ENCODE results near the gene VSIR.

Gene VSIR

GRCh38 chr10:71707240-71707789, 66.0 kb downstream of the VSIR start:
- Histone ChIP-seq H3K27ac (ENCODE audit: low read length) (no peak overlapping the region), H3K27me3 (ENCODE audit: low read depth, low read length) (no peaks in the 10 kb centered on the region), H3K36me3 (replicated peaks; ENCODE audit: low read depth, low read length) (no peaks in the 10 kb centered on the region), H3K4me2 (ENCODE audit: low read length) (no peak overlapping the region), H3K9me3 (ENCODE audit: insufficient read depth, low read length) (no peaks in the 10 kb centered on the region), H3K9ac (ENCODE audit: low read length) (no peak overlapping the region), H3K4me1 (ENCODE audit: low read length) (peaks cover 28% of the 10 kb centered on the region), H3K4me3 (ENCODE audit: low read length) (no peak overlapping the region), H3K79me2 (ENCODE audit: low read length) (no peaks in the 10 kb centered on the region), H4K20me1 (ENCODE audit: insufficient read depth, low read length) (no peaks in the 10 kb centered on the region), H2AFZ (ENCODE audit: low read depth, low read length) (no peak overlapping the region)
- TF ChIP-seq CTCF (IDR thresholded peaks at IDR 0.05; ENCODE audit: low read depth, low read length), result no peak
- no peak for TF ChIP-seq EZH2phosphoT487 (IDR thresholded peaks at IDR 0.05; ENCODE audit: low read depth)

GRCh38 chr10:71706216-71707121, 66.9 kb downstream of the VSIR start:
- Histone ChIP-seq H3K27ac (ENCODE audit: low read length) (no peak overlapping the region), H4K20me1 (ENCODE audit: insufficient read depth, low read length) (no peaks in the 10 kb centered on the region), H3K36me3 (replicated peaks; ENCODE audit: low read depth, low read length) (no peaks in the 10 kb centered on the region), H3K4me1 (ENCODE audit: low read length) (peaks cover 28% of the 10 kb centered on the region), H3K4me3 (ENCODE audit: low read length) (no peak overlapping the region), H2AFZ (ENCODE audit: low read depth, low read length) (no peak overlapping the region), H3K79me2 (ENCODE audit: low read length) (no peaks in the 10 kb centered on the region), H3K9me3 (ENCODE audit: insufficient read depth, low read length) (no peaks in the 10 kb centered on the region), H3K9ac (ENCODE audit: low read length) (no peak overlapping the region), H3K4me2 (ENCODE audit: low read length) (no peak overlapping the region), H3K27me3 (ENCODE audit: low read depth, low read length) (no peaks in the 10 kb centered on the region)
- TF ChIP-seq CTCF (IDR thresholded peaks at IDR 0.05; ENCODE audit: low read depth, low read length) (no peak), EZH2phosphoT487 (IDR thresholded peaks at IDR 0.05; ENCODE audit: low read depth) (no peak)

GRCh38 chr10:71705582-71705981, 67.7 kb downstream of the VSIR start:
- TF ChIP-seq CTCF (IDR thresholded peaks at IDR 0.05; ENCODE audit: low read depth, low read length), result no peak
- no peak for TF ChIP-seq EZH2phosphoT487 (IDR thresholded peaks at IDR 0.05; ENCODE audit: low read depth)
- no peak overlapping the region for H2AFZ ChIP-seq (ENCODE audit: low read depth, low read length)
- no peaks in the 10 kb centered on the region for H3K36me3 ChIP-seq (replicated peaks; ENCODE audit: low read depth, low read length)
- no peaks in the 10 kb centered on the region for H3K79me2 ChIP-seq (ENCODE audit: low read length)
- no peak overlapping the region for H3K4me3 ChIP-seq (ENCODE audit: low read length)
- H3K9me3 ChIP-seq (ENCODE audit: insufficient read depth, low read length), result no peaks in the 10 kb centered on the region
- no peaks in the 10 kb centered on the region for H3K27me3 ChIP-seq (ENCODE audit: low read depth, low read length)
- no peak overlapping the region for H3K4me2 ChIP-seq (ENCODE audit: low read length)
- no peaks in the 10 kb centered on the region for H4K20me1 ChIP-seq (ENCODE audit: insufficient read depth, low read length)
- no peak overlapping the region for H3K9ac ChIP-seq (ENCODE audit: low read length)
- H3K4me1 ChIP-seq (ENCODE audit: low read length), result peaks cover 28% of the 10 kb centered on the region
- H3K27ac ChIP-seq (ENCODE audit: low read length), result no peak overlapping the region

GRCh38 chr10:71704816-71705215, 68.5 kb downstream of the VSIR start:
- peaks cover 22% of the 10 kb centered on the region for H3K4me1 ChIP-seq (ENCODE audit: low read length)
- TF ChIP-seq EZH2phosphoT487 (IDR thresholded peaks at IDR 0.05; ENCODE audit: low read depth) (no peak), CTCF (IDR thresholded peaks at IDR 0.05; ENCODE audit: low read depth, low read length) (no peak)
- no peak overlapping the region for H3K4me3 ChIP-seq (ENCODE audit: low read length)
- no peaks in the 10 kb centered on the region for H3K36me3 ChIP-seq (replicated peaks; ENCODE audit: low read depth, low read length)
- H3K9ac ChIP-seq (ENCODE audit: low read length), result no peak overlapping the region
- no peak overlapping the region for H3K27ac ChIP-seq (ENCODE audit: low read length)
- no peaks in the 10 kb centered on the region for H3K79me2 ChIP-seq (ENCODE audit: low read length)
- no peak overlapping the region for H3K4me2 ChIP-seq (ENCODE audit: low read length)
- H3K9me3 ChIP-seq (ENCODE audit: insufficient read depth, low read length), result no peaks in the 10 kb centered on the region
- H2AFZ ChIP-seq (ENCODE audit: low read depth, low read length), result no peak overlapping the region
- H4K20me1 ChIP-seq (ENCODE audit: insufficient read depth, low read length), result no peaks in the 10 kb centered on the region
- H3K27me3 ChIP-seq (ENCODE audit: low read depth, low read length), result peaks cover under 1% of the 10 kb centered on the region; the same call in 1 of the 2 replicates
